H1 (cell line): ENCODE results near the gene CHRDL1. TPM values are rescaled to one million over a fixed set of nuclear protein-coding genes. Genes with fewer than 3 reads are reported as not detected.

ENCODE experiments used
- CTCF ChIA-PET: fragments of 300-600 bp; sonication (Branson Sonifier 250); formaldehyde crosslinking; loops from one replicate; lab custom pipeline; 2021; ENCODE audit not compliant: partially characterized antibody; lab: Charles Lee
- POLR2A ChIA-PET: fragments of 300-600 bp; sonication (Branson Sonifier 250); formaldehyde crosslinking; loops from one replicate; lab custom pipeline; 2021; ENCODE audit warnings: inconsistent platforms; ENCODE audit not compliant: partially characterized antibody; lab: Charles Lee
- DNase-seq, 2 experiments: peaks; one replicate each; pipeline versions ENCODE4 v3.0.0 to v3.0.0-alpha.2; 2010 to 2022; ENCODE audit warnings: low spot score in 2 of 2, low read depth in 1 of 2, mixed read lengths in 1 of 2
- FAIRE-seq: peaks from 2 replicates; lab custom pipeline; 2011; peaks lifted over from hg19 to GRCh38; lab: Jason Lieb, UNC
- H2AFZ ChIP-seq: 2 replicates; pipeline ENCODE4 v1.8.1; 2012; ENCODE audit warnings: low read length, inconsistent platforms
- H2AK5ac ChIP-seq: 2 replicates; pipeline ENCODE4 v1.6.1; 2013; ENCODE audit warnings: low read depth, low read length
- H2BK120ac ChIP-seq: replicated peaks from 2 replicates; pipeline ENCODE3; 2013; ENCODE audit warnings: low read depth, low read length, inconsistent platforms
- H2BK12ac ChIP-seq: 2 replicates; pipeline ENCODE4 v1.6.1; 2013; ENCODE audit warnings: low read depth, low read length
- H2BK15ac ChIP-seq: 2 replicates; pipeline ENCODE4 v1.6.1; 2013; ENCODE audit warnings: low read length
- H2BK20ac ChIP-seq: 2 replicates; pipeline ENCODE4 v1.6.1; 2013; ENCODE audit warnings: low read length
- H2BK5ac ChIP-seq: 2 replicates; pipeline ENCODE4 v1.6.1; 2013; ENCODE audit warnings: low read depth, low read length
- H3K14ac ChIP-seq: 2 replicates; pipeline ENCODE4 v1.6.1; 2013; ENCODE audit warnings: inconsistent platforms; ENCODE audit not compliant: insufficient read length
- H3K18ac ChIP-seq: 2 replicates; pipeline ENCODE4 v1.6.1; 2013; ENCODE audit warnings: low read length; ENCODE audit errors: extremely low read depth
- H3K23ac ChIP-seq: 2 replicates; pipeline ENCODE4 v1.6.1; 2013; ENCODE audit warnings: inconsistent platforms; ENCODE audit not compliant: insufficient read length
- H3K23me2 ChIP-seq: 2 replicates; pipeline ENCODE4 v1.6.1; 2013; ENCODE audit warnings: low read depth, low read length
- H3K27ac ChIP-seq: 2 replicates; pipeline ENCODE4 v1.6.1; 2011; ENCODE audit warnings: low read depth, low read length, inconsistent platforms
- H3K27me3 ChIP-seq, 4 experiments: replicated peaks in 1 of 4; 1 replicate in 1 of 4; 2 replicates in 3 of 4; pipeline versions ENCODE4 v1.6.1 to v1.8.1; 2011 to 2013; ENCODE audit warnings: low read length in 3 of 4, mild to moderate bottlenecking in 3 of 4, inconsistent platforms in 2 of 4, mixed read lengths in 2 of 4, moderate library complexity in 1 of 4; ENCODE audit not compliant: control insufficient read depth in 3 of 4, insufficient read depth in 3 of 4; ENCODE audit errors: extremely low read depth in 1 of 4
- H3K36me3 ChIP-seq, 4 experiments: 2 replicates each; pipeline versions ENCODE4 v1.6.1 to v1.8.1; 2011 to 2013; ENCODE audit warnings: mild to moderate bottlenecking in 4 of 4, low read length in 3 of 4, moderate library complexity in 2 of 4, control low read depth in 1 of 4, inconsistent platforms in 1 of 4; ENCODE audit not compliant: insufficient read depth in 4 of 4, control insufficient read depth in 2 of 4
- H3K4ac ChIP-seq: replicated peaks from 2 replicates; pipeline ENCODE3; 2013; ENCODE audit warnings: low read length, low read depth, mixed read lengths, inconsistent platforms; ENCODE audit not compliant: insufficient read length
- H3K4me1 ChIP-seq, 4 experiments: replicated peaks in 1 of 4; 1 replicate in 1 of 4; 2 replicates in 3 of 4; pipeline versions ENCODE4 v1.6.1 to v1.8.1; 2011 to 2013; ENCODE audit warnings: low read length in 3 of 4, inconsistent platforms in 2 of 4, mixed read lengths in 1 of 4; ENCODE audit not compliant: insufficient read depth in 4 of 4, control insufficient read depth in 3 of 4
- H3K4me2 ChIP-seq, 2 experiments: 2 replicates each; pipeline versions ENCODE4 v1.6.1 to v1.8.1; 2011 to 2013; ENCODE audit warnings: low read depth in 2 of 2, low read length in 2 of 2, control low read depth in 1 of 2, inconsistent platforms in 1 of 2, mild to moderate bottlenecking in 1 of 2; ENCODE audit not compliant: insufficient read depth in 1 of 2
- H3K4me3 ChIP-seq, 4 experiments: fragments of 200-600, 300-600 bp in 1 of 4; sonication (generic), shearing (Covaris generic), sonication (Bioruptor Twin) in 1 of 4; 2 replicates each; pipeline versions ENCODE4 v1.5.1 to v1.8.1; 2011 to 2016; ENCODE audit warnings: low read length in 4 of 4, low read depth in 3 of 4, control low read depth in 2 of 4, inconsistent platforms in 2 of 4, mild to moderate bottlenecking in 2 of 4, mixed read lengths in 1 of 4, moderate library complexity in 1 of 4; ENCODE audit not compliant: insufficient read depth in 2 of 4; ENCODE audit errors: extremely low read depth in 1 of 4
- H3K56ac ChIP-seq: replicated peaks from 2 replicates; pipeline ENCODE3; 2013; ENCODE audit warnings: low read depth, mild to moderate bottlenecking, mixed read lengths, low read length, inconsistent platforms; ENCODE audit not compliant: insufficient read length
- H3K79me1 ChIP-seq: 2 replicates; pipeline ENCODE4 v1.6.1; 2013; ENCODE audit warnings: low read depth, low read length, control low read depth
- H3K79me2 ChIP-seq, 2 experiments: 2 replicates each; pipeline versions ENCODE4 v1.6.1 to v1.8.1; 2012 to 2013; ENCODE audit warnings: low read length in 2 of 2, mild to moderate bottlenecking in 2 of 2, inconsistent platforms in 1 of 2; ENCODE audit not compliant: insufficient read depth in 2 of 2, control insufficient read depth in 1 of 2
- H3K9ac ChIP-seq, 4 experiments: replicated peaks in 1 of 4; 1 replicate in 1 of 4; 2 replicates in 3 of 4; pipeline versions ENCODE4 v1.6.1 to v1.8.1; 2011 to 2013; ENCODE audit warnings: low read depth in 3 of 4, low read length in 3 of 4, control low read depth in 2 of 4, mild to moderate bottlenecking in 2 of 4, moderate library complexity in 2 of 4, inconsistent platforms in 1 of 4; ENCODE audit errors: extremely low read depth in 1 of 4
- H3K9me3 ChIP-seq, 2 experiments: 2 replicates each; pipeline versions ENCODE4 v1.6.1 to v1.8.1; 2012 to 2013; ENCODE audit warnings: mild to moderate bottlenecking in 2 of 2, moderate library complexity in 2 of 2, control low read depth in 1 of 2, inconsistent platforms in 1 of 2, low read depth in 1 of 2, low read length in 1 of 2, mixed read lengths in 1 of 2; ENCODE audit not compliant: insufficient read depth in 2 of 2
- H4K20me1 ChIP-seq, 2 experiments: replicated peaks in 1 of 2; 2 replicates each; pipeline versions ENCODE3 to v1.8.1; 2011 to 2013; ENCODE audit warnings: inconsistent platforms in 2 of 2, low read length in 2 of 2, mild to moderate bottlenecking in 1 of 2; ENCODE audit not compliant: insufficient read depth in 2 of 2, control insufficient read depth in 1 of 2
- H4K5ac ChIP-seq: 2 replicates; pipeline ENCODE4 v1.6.1; 2013; ENCODE audit warnings: low read length, low read depth, mixed read lengths, inconsistent platforms; ENCODE audit not compliant: insufficient read length
- H4K8ac ChIP-seq: 2 replicates; pipeline ENCODE4 v1.8.0; 2013; ENCODE audit warnings: mild to moderate bottlenecking, moderate library complexity, low read length, inconsistent platforms; ENCODE audit not compliant: insufficient read depth; ENCODE audit errors: extremely low read depth
- H4K91ac ChIP-seq: replicated peaks from 2 replicates; pipeline ENCODE3; 2013; ENCODE audit warnings: low read length, mixed read lengths, inconsistent platforms; ENCODE audit not compliant: insufficient read length
- RAD21 ChIP-seq, 2 experiments: IDR thresholded peaks in 1 of 2; conservative IDR thresholded peaks in 1 of 2; 2 replicates each; pipeline ENCODE4 v1.6.1; 2011; ENCODE audit warnings: low read depth in 2 of 2, low read length in 2 of 2, improper control_type of control experiment in 1 of 2, inconsistent platforms in 1 of 2, mild to moderate bottlenecking in 1 of 2, moderate library complexity in 1 of 2
- SIX5 ChIP-seq: IDR thresholded peaks from 2 replicates; pipeline ENCODE4 v1.6.1; 2011; ENCODE audit warnings: mild to moderate bottlenecking, low read depth, low read length
- SP2 ChIP-seq: IDR thresholded peaks from 2 replicates; pipeline ENCODE4 v1.6.1; 2012; ENCODE audit warnings: mild to moderate bottlenecking, low read length, inconsistent platforms
- WGBS, 2 experiments: shearing (Covaris generic) in 1 of 2; methylation state at CpG; one replicate each; pipeline versions ENCODE4 v1.1.6 to v1.1.7; 2013 to 2015; ENCODE audit warnings: low lambda C conversion rate in 2 of 2, mixed read lengths in 2 of 2, inconsistent platforms in 1 of 2, low coverage in 1 of 2, missing lambda C conversion rate in 1 of 2; ENCODE audit not compliant: insufficient replicate concordance in 2 of 2, insufficient coverage in 1 of 2, insufficient read length in 1 of 2; ENCODE audit errors: extremely low coverage in 1 of 2, missing lambda C conversion rate in 1 of 2; 5-methylcytosine and 5-hydroxymethylcytosine counted together
- polyA plus RNA-seq, 7 experiments: library from polyadenylated mRNA; depleted of rRNA in 3 of 7; stranded (reverse) in 5 of 7; unstranded in 2 of 7; fragments of >200 nt in 5 of 7; fragments of 200-250 nt in 2 of 7; gene quantifications; 1 replicate in 5 of 7; 2 replicates in 1 of 7; 4 replicates in 1 of 7; pipeline versions ENCODE4 v1.2.1 to v1.2.3, GENCODE V29; 2011 to 2013; ENCODE audit warnings: missing spikeins in 2 of 7, mixed read lengths in 2 of 7
- total RNA-seq: library from RNA; stranded (reverse); fragmentation: NEBNext Ultra II Directional; extraction: Animal tissue kit (Norgen Biotek cat#: 25700); gene quantifications from 2 replicates; pipeline ENCODE4 v1.2.1, GENCODE V29; 2021

Gene CHRDL1
- total and polyA plus RNA-seq, 2 of the 8 experiments (the other 6 are each of a cell fraction or from before 2014, with no cell fraction given) = 5.6 to 15.6 TPM

DNA sequence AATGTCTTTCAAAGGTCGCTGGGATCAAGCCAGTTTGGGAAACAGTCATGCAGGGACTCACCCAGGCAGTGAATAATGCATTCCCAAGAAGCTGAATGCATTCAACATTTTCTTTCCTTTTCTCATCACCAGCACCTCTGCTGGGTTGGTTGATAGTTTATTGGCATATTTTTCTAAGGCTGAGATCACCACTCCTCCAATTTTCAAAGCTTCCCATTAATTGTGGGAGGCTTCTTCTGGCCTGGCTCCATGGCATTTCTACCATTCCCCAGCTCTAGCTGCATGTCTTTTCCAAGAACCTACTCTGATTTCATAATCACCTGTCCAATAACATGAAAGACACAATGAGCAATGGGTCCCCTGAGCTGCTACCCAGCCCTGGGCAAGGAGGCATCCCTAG is 35.8 kb downstream of the CHRDL1 start:
- 100% methylated on average over 1 of the region's 1 CpG; no CpG with 5 or more reads in 1 of the 2 experiments for WGBS, 2 experiments

More for the DNA sequence above, 35.8 kb downstream of the CHRDL1 start:
- no peak overlapping the region for H4K8ac ChIP-seq
- H3K36me3 ChIP-seq = no peaks in the 10 kb centered on the region
- H3K4me1 ChIP-seq = no peaks in the 10 kb centered on the region
- H3K4me3 ChIP-seq = no peak overlapping the region
- H4K5ac ChIP-seq = no peak overlapping the region
- no peaks in the 10 kb centered on the region for H3K27me3 ChIP-seq
- no peak overlapping the region for H2BK120ac ChIP-seq
- H3K4ac ChIP-seq = no peak overlapping the region
- no peaks in the 10 kb centered on the region for H3K79me2 ChIP-seq
- no peak overlapping the region for H3K27ac ChIP-seq
- H2BK15ac ChIP-seq = no peak overlapping the region
- CTCF ChIA-PET = interaction anchor here (0.7 kb wide), 1 partner anchor 17 kb away, joined by 3 read pairs; no protein-coding TSS in a partner anchor
- H4K91ac ChIP-seq = no peak overlapping the region
- H2BK12ac ChIP-seq = no peak overlapping the region
- H3K14ac ChIP-seq = no peak overlapping the region
- H3K4me2 ChIP-seq = no peak overlapping the region
- POLR2A ChIA-PET = no interaction called here
- no peaks in the 10 kb centered on the region for H4K20me1 ChIP-seq
- FAIRE-seq (no peak), DNase-seq (no peak)
- TF ChIP-seq SIX5 = no peak
- no peak for TF ChIP-seq SP2
- TF ChIP-seq RAD21 (IDR thresholded peaks at IDR 0.05 in 1 of 2, conservative IDR thresholded peaks at IDR 0.05 in 1 of 2; ENCODE audit: low read depth in 2 of 2, low read length in 2 of 2) = no peak
- no peak overlapping the region for H3K9ac ChIP-seq
- H2AFZ ChIP-seq = no peak overlapping the region
- no peak overlapping the region for H2AK5ac ChIP-seq
- H2BK5ac ChIP-seq = no peak overlapping the region
- H3K56ac ChIP-seq = no peak overlapping the region
- H2BK20ac ChIP-seq = no peak overlapping the region
- H3K23ac ChIP-seq = no peak overlapping the region
- H3K9me3 ChIP-seq = no peaks in the 10 kb centered on the region
- H3K79me1 ChIP-seq = no peaks in the 10 kb centered on the region
- H3K23me2 ChIP-seq = no peaks in the 10 kb centered on the region
- no peak overlapping the region for H3K18ac ChIP-seq
